Spleen (tissue), 11 donors: ENCODE results near the gene CENPP. TPM values are rescaled to one million over a fixed set of nuclear protein-coding genes. Genes with fewer than 3 reads are reported as not detected.

Experiments used
- DNase-seq: peaks from one replicate; pipeline ENCODE4 v3.0.0-alpha.2; 2020
- H3K27ac ChIP-seq, 8 donors: fragments of 200-600 bp; sonication (generic) in 7 of 8; 1 replicate in 4 of 8; 2 replicates in 4 of 8; pipeline versions ENCODE4 v1.5.0 to v1.8.0; 2016 to 2021; ENCODE audit warnings: inconsistent platforms in 4 of 8, mild to moderate bottlenecking in 4 of 8, moderate library complexity in 1 of 8
- H3K27me3 ChIP-seq, 7 donors: fragments of 200-600 bp; sonication (generic) in 6 of 7; replicated peaks in 1 of 7; 1 replicate in 4 of 7; 2 replicates in 3 of 7; pipeline versions ENCODE4 v1.5.0 to v1.8.0; 2016 to 2021; ENCODE audit warnings: inconsistent platforms in 3 of 7, mild to moderate bottlenecking in 1 of 7
- H3K36me3 ChIP-seq, 6 donors: fragments of 200-600 bp; sonication (generic) in 5 of 6; 1 replicate in 4 of 6; 2 replicates in 2 of 6; pipeline versions ENCODE4 v1.5.0 to v1.8.0; 2016 to 2021; ENCODE audit warnings: inconsistent platforms in 2 of 6
- H3K4me1 ChIP-seq, 6 donors: fragments of 200-600 bp; sonication (generic) in 5 of 6; 1 replicate in 3 of 6; 2 replicates in 3 of 6; pipeline versions ENCODE4 v1.5.0 to v1.8.0; 2016 to 2021; ENCODE audit warnings: inconsistent platforms in 3 of 6
- H3K4me3 ChIP-seq, 8 donors: fragments of 200-600 bp; sonication (generic) in 7 of 8; 1 replicate in 4 of 8; 2 replicates in 4 of 8; pipeline versions ENCODE4 v1.5.0 to v1.8.0; 2016 to 2021; ENCODE audit warnings: inconsistent platforms in 4 of 8, mild to moderate bottlenecking in 4 of 8, moderate library complexity in 2 of 8
- H3K9me3 ChIP-seq, 8 donors: fragments of 200-600 bp; sonication (generic) in 7 of 8; 1 replicate in 4 of 8; 2 replicates in 4 of 8; pipeline versions ENCODE4 v1.5.0 to v1.8.0; 2016 to 2021; ENCODE audit warnings: inconsistent platforms in 4 of 8
- CTCF ChIP-seq, 11 experiments: fragments of 200-600 bp in 7 of 11; fragments of 450-650 bp in 4 of 11; sonication (generic) in 4 of 11; IDR thresholded peaks in 8 of 11; conservative IDR thresholded peaks in 3 of 11; 1 replicate in 7 of 11; 2 replicates in 4 of 11; pipeline versions ENCODE4 v1.4.0 to v1.8.0; 2016 to 2021; ENCODE audit warnings: antibody characterized with exemption in 11 of 11, inconsistent platforms in 4 of 11, mild to moderate bottlenecking in 1 of 11
- POLR2A ChIP-seq, 3 donors: fragments of 450-650 bp; IDR thresholded peaks; one replicate each; pipeline ENCODE4 v1.5.1; 2017; ENCODE audit warnings: antibody characterized with exemption in 3 of 3, mild to moderate bottlenecking in 1 of 3
- POLR2AphosphoS5 ChIP-seq, 3 donors: sonication (generic); formaldehyde crosslinking; IDR thresholded peaks; one replicate each; pipeline ENCODE4 v1.5.1; 2017; ENCODE audit warnings: antibody characterized with exemption in 3 of 3
- WGBS, 5 donors: extraction: QIAGEN DNeasy Blood & Tissue Kit in 3 of 5; methylation state at CpG; one replicate each; pipeline versions ENCODE4 v1.1.5 to v1.1.7; 2013 to 2018; 5-methylcytosine and 5-hydroxymethylcytosine counted together
- intact Hi-C: fragments of 100-400 bp; cut with DNase I; formaldehyde crosslinking; loops from one replicate; pipeline ENCODE4 v1.15.0; 2023; ENCODE audit warnings: low total_unique reads
- polyA plus RNA-seq, 3 donors: library from polyadenylated mRNA; stranded (reverse); fragments of 200-250 nt; gene quantifications; one replicate each; pipeline ENCODE4 v1.2.1, GENCODE V29; 2013
- total RNA-seq, 7 donors: library from RNA; depleted of rRNA in 3 of 7; stranded (reverse); fragments of >200 nt in 3 of 7; fragmentation: NEBNext Ultra II Directional in 4 of 7; extraction: Animal tissue kit (Norgen Biotek cat#: 25700) in 4 of 7; gene quantifications; one replicate each; pipeline versions ENCODE4 v1.1.0 to v1.2.1, GENCODE V29; 2016 to 2021
- donor health status: healthy with polysubstance abuse.
- donor health status: DM: no; HTN: no; CAD: no; lungs with moderate emphysema.
- donor health status: DM: no; HTN: no; CAD: no.
- donor health status: Bipolar disorder and iron deficiency.
- donor health status: healthy.
- donor health status: DM: no; HTN: no; CAD: no.
- donor health status: DM: yes; HTN: yes; CAD: no.

CENPP gene
- total and polyA plus RNA-seq, 10 donors = 1.7 to 15.8 (median 6.2) TPM

GRCh38 chr9:92534674-92535073, 208.9 kb downstream of the CENPP start:
- peak overlapping the region in 1 of 8 donors; percentile 36 for H3K27ac ChIP-seq

GRCh38 chr9:92535940-92536850, 210.4 kb downstream of the CENPP start, which contains the start of gene ECM2:
TSS of gene ECM2 (minus strand) at chr9:92535990. CDS start at chr9:92522866, 13,124 bp downstream.
- peak within 1 kb of the TSS in 3 of 8 donors; percentile 29 to 70 (median 36) for H3K27ac ChIP-seq
- intact Hi-C loops = no loop called here
- WGBS, 5 donors = 63 to 85% (median 81%) methylated on average over 7 of the region's 7 CpGs

More at GRCh38 chr9:92534674-92535073, 208.9 kb downstream of the CENPP start:
- H3K4me1 ChIP-seq = peaks cover 0 to 40% (median 0%) of the 10 kb centered on the region in 6 donors
- TF ChIP-seq POLR2AphosphoS5 (IDR thresholded peaks at IDR 0.05) (no peak), POLR2A (IDR thresholded peaks at IDR 0.05) (no peak), CTCF (IDR thresholded peaks at IDR 0.05 in 8 of 11, conservative IDR thresholded peaks at IDR 0.05 in 3 of 11) (no peak)
- 46 to 89% (median 54%) methylated on average over 1 of the region's 1 CpG for WGBS, 5 donors
- H3K9me3 ChIP-seq = peaks cover 0 to 19% (median 0%) of the 10 kb centered on the region in 8 donors
- H3K4me3 ChIP-seq = peak overlapping the region in 2 of 8 donors; percentile 12 to 49
- no peak for DNase-seq
- H3K36me3 ChIP-seq = no peaks in the 10 kb centered on the region
- intact Hi-C loops = no loop called here
- no peaks in the 10 kb centered on the region for H3K27me3 ChIP-seq

GRCh38 chr9:92538541-92538940, 212.8 kb downstream of the CENPP start:
- WGBS, 5 donors = 52 to 89% (median 59%) methylated on average over 2 of the region's 2 CpGs
- no peak for DNase-seq
- no peaks in the 10 kb centered on the region for H3K36me3 ChIP-seq
- no peaks in the 10 kb centered on the region for H3K27me3 ChIP-seq
- no peak overlapping the region for H3K4me3 ChIP-seq
- H3K27ac ChIP-seq = no peak overlapping the region
- TF ChIP-seq POLR2A (IDR thresholded peaks at IDR 0.05) (no peak), POLR2AphosphoS5 (IDR thresholded peaks at IDR 0.05) (no peak), CTCF (IDR thresholded peaks at IDR 0.05 in 8 of 11, conservative IDR thresholded peaks at IDR 0.05 in 3 of 11) (no peak)
- intact Hi-C loops = no loop called here
- H3K9me3 ChIP-seq = peaks cover 0 to 8% (median 5%) of the 10 kb centered on the region in 8 donors
- peaks cover 0 to 40% (median 0%) of the 10 kb centered on the region in 6 donors for H3K4me1 ChIP-seq

More at GRCh38 chr9:92535940-92536850, 210.4 kb downstream of the CENPP start, which contains the start of gene ECM2:
- no peaks in the 10 kb centered on the region for H3K27me3 ChIP-seq
- DNase-seq = no peak
- H3K4me1 ChIP-seq = peaks cover 0 to 40% (median 0%) of the 10 kb centered on the region in 6 donors
- peaks cover 0 to 13% (median 0%) of the 10 kb centered on the region in 8 donors for H3K9me3 ChIP-seq
- no peaks in the 10 kb centered on the region for H3K36me3 ChIP-seq
- TF ChIP-seq POLR2AphosphoS5 (IDR thresholded peaks at IDR 0.05) (no peak), CTCF (IDR thresholded peaks at IDR 0.05 in 8 of 11, conservative IDR thresholded peaks at IDR 0.05 in 3 of 11) (no peak), POLR2A (IDR thresholded peaks at IDR 0.05) (no peak)
- peak within 1 kb of the TSS in 2 of 8 donors; percentile 12 to 49 for H3K4me3 ChIP-seq

- Histone ChIP-seq H3K9me3 (peaks cover 0 to 17% (median 5%) of the 10 kb centered on the region in 8 donors), H3K27ac (no peak overlapping the region), H3K27me3 (no peaks in the 10 kb centered on the region), H3K4me1 (no peaks in the 10 kb centered on the region), H3K36me3 (no peaks in the 10 kb centered on the region), H3K4me3 (no peak overlapping the region)
- TF ChIP-seq POLR2A (IDR thresholded peaks at IDR 0.05) (no peak), CTCF (IDR thresholded peaks at IDR 0.05 in 8 of 11, conservative IDR thresholded peaks at IDR 0.05 in 3 of 11) (no peak), POLR2AphosphoS5 (IDR thresholded peaks at IDR 0.05) (no peak)
- DNase-seq = no peak
- intact Hi-C loops = no loop called here
- WGBS, 5 donors = 85 to 97% (median 91%) methylated on average over 7 of the region's 7 CpGs
Observed at GRCh38 chr9:92543972-92544371, 218.2 kb downstream of the CENPP start.
